ENCODE measurements around the gene INPP5A. TPM values are rescaled to one million over a fixed set of nuclear protein-coding genes. Genes with fewer than 3 reads are reported as not detected.
A peak's percentile ranks its signal among the peaks of the same experiment; 100 is the strongest.

INPP5A gene
- total and polyA plus RNA-seq, 7 donors = 17.6 to 132 (median 100) TPM

- Histone ChIP-seq H3K27ac (peak overlapping the region; percentile 71 to 84 (median 80)), H3K27me3 (no peaks in the 10 kb centered on the region), H3K9me3 (no peaks in the 10 kb centered on the region), H3K4me3 (no peak overlapping the region), H3K36me3 (no peaks in the 10 kb centered on the region), H3K4me1 (peaks cover 0 to 98% (median 91%) of the 10 kb centered on the region in 4 donors)
- intact Hi-C loops (cut with DNase I) = no loop called here
- DNase-seq = peak; percentile 65
- WGBS, 2 donors = 93 to 96% methylated on average over 16 of the region's 16 CpGs
- TF ChIP-seq CTCF (IDR thresholded peaks at IDR 0.05) (no peak), POLR2AphosphoS5 (IDR thresholded peaks at IDR 0.05) (no peak), POLR2A (IDR thresholded peaks at IDR 0.05) (no peak), EP300 (IDR thresholded peaks at IDR 0.05) (no peak)
Observed at GRCh38 chr10:132589681-132590080, 52.1 kb downstream of the INPP5A start.

- Histone ChIP-seq H3K36me3 (no peaks in the 10 kb centered on the region), H3K9me3 (no peaks in the 10 kb centered on the region), H3K4me3 (no peak overlapping the region), H3K27ac (peak overlapping the region; percentile 71 to 84 (median 80)), H3K27me3 (no peaks in the 10 kb centered on the region), H3K4me1 (peaks cover 0 to 99% (median 92%) of the 10 kb centered on the region in 4 donors)
- intact Hi-C loops (cut with DNase I) = no loop called here
- peak; percentile 58 for DNase-seq
- TF ChIP-seq POLR2A (IDR thresholded peaks at IDR 0.05) (no peak), POLR2AphosphoS5 (IDR thresholded peaks at IDR 0.05) (no peak), EP300 (IDR thresholded peaks at IDR 0.05) (no peak), CTCF (IDR thresholded peaks at IDR 0.05) (no peak)
- WGBS, 2 donors = 94 to 95% methylated on average over 33 of the region's 33 CpGs
Observed at GRCh38 chr10:132590094-132590751, 52.6 kb downstream of the INPP5A start.

- Histone ChIP-seq H3K4me1 (peaks cover 0 to 98% (median 92%) of the 10 kb centered on the region in 4 donors), H3K27ac (peak overlapping the region; percentile 60 to 84 (median 76))
- 68 to 88% methylated on average over 10 of the region's 10 CpGs for WGBS, 2 donors
Observed at GRCh38 chr10:132590752-132591121, 53.1 kb downstream of the INPP5A start.

GRCh38 chr10:132591166-132591971 lies 53.8 kb downstream of the INPP5A start:
- Histone ChIP-seq H3K4me3 (no peak overlapping the region), H3K27me3 (no peaks in the 10 kb centered on the region), H3K4me1 (peaks cover 0 to 98% (median 91%) of the 10 kb centered on the region in 4 donors), H3K9me3 (no peaks in the 10 kb centered on the region), H3K27ac (peak overlapping the region; percentile 60 to 84 (median 76)), H3K36me3 (no peaks in the 10 kb centered on the region)
- intact Hi-C loops (cut with DNase I) = no loop called here
- WGBS, 2 donors = 26 to 73% methylated on average over 22 of the region's 22 CpGs
- peak; percentile 75 for DNase-seq
- TF ChIP-seq POLR2A (IDR thresholded peaks at IDR 0.05) (no peak), EP300 (IDR thresholded peaks at IDR 0.05) (no peak), POLR2AphosphoS5 (IDR thresholded peaks at IDR 0.05) (no peak), CTCF (IDR thresholded peaks at IDR 0.05) (no peak)

More at GRCh38 chr10:132590752-132591121, 53.1 kb downstream of the INPP5A start:
- intact Hi-C loops (cut with DNase I) = no loop called here
- Histone ChIP-seq H3K9me3 (no peaks in the 10 kb centered on the region), H3K36me3 (no peaks in the 10 kb centered on the region), H3K4me3 (no peak overlapping the region), H3K27me3 (no peaks in the 10 kb centered on the region)
- TF ChIP-seq POLR2A (IDR thresholded peaks at IDR 0.05) (no peak), POLR2AphosphoS5 (IDR thresholded peaks at IDR 0.05) (no peak)
- no peak for DNase-seq

- H3K4me3 ChIP-seq = no peak overlapping the region
- H3K36me3 ChIP-seq = no peaks in the 10 kb centered on the region
- WGBS, 2 donors = 26 to 73% methylated on average over 14 of the region's 14 CpGs
- TF ChIP-seq POLR2AphosphoS5 (IDR thresholded peaks at IDR 0.05) (no peak), POLR2A (IDR thresholded peaks at IDR 0.05) (no peak), EP300 (IDR thresholded peaks at IDR 0.05) (no peak), CTCF (IDR thresholded peaks at IDR 0.05) (no peak)
- DNase-seq = peak; percentile 56
- peak overlapping the region; percentile 35 to 84 (median 60) for H3K27ac ChIP-seq
- H3K9me3 ChIP-seq = no peaks in the 10 kb centered on the region
- intact Hi-C loops (cut with DNase I) = no loop called here
- no peaks in the 10 kb centered on the region for H3K27me3 ChIP-seq
- H3K4me1 ChIP-seq = peaks cover 0 to 98% (median 90%) of the 10 kb centered on the region in 4 donors
Observed at GRCh38 chr10:132592790-132593383, 55.3 kb downstream of the INPP5A start.

Measured in sigmoid colon (tissue), 7 donors.